Stimulated activated CD8-positive, alpha-beta memory T cell treated with anti-CD3 and anti-CD28 coated beads, Interleukin-12 subunit alpha, Interleukin-12 subunit beta, amount 100 ng/mL, for 1 hour (primary cell): Measurements from ENCODE around the gene AFAP1.
"Not testable (repeated sequence)": the region's sequence is repeated elsewhere in the genome, so short reads cannot be mapped to it uniquely, and the experiment has no call there.

Experiments used
- DNase-seq: peaks from one replicate; pipeline ENCODE4 v3.0.0-alpha.2; 2020; ENCODE audit warnings: low read depth

AFAP1 gene

DNA sequence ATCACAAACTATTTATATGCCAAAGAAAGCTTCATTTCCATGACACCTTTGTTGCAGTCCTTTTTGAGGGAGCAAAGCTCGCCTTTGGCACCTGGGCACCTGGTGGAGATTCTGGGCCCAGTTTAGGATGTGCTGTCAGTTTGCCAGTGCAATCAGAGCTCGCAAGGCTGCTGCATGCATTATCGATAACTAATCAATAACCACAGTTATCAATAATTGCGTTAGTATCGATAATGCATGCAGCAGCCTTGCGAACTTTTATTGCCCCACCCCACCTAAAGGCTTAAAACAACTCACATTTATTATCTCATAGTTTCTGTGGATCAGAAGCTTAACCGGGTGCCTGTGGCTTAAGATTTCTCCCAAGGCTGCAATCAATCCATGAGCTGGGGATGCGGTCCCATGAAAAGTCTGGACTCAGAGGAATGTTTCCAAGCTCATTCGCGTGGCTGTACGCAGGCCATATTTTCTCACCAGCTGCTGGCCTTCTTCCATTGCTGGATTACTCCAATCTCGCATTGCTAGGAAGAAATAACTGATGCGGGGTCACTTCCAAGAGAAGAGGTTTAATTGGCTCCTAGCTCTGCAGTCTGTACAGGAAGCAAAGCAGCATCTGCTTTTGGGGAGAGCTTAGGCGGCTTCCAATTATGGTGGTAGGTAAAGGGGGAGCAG lies 6.2 kb upstream of the AFAP1 start:
- no peak for DNase-seq

- DNase-seq: no peak
These were observed 5.0 kb upstream of the AFAP1 start for GRCh38 chr4:7944599-7945220.

- DNase-seq: not testable (repeated sequence)
These were observed 4.0 kb upstream of the AFAP1 start for GRCh38 chr4:7943688-7944087.

DNA sequence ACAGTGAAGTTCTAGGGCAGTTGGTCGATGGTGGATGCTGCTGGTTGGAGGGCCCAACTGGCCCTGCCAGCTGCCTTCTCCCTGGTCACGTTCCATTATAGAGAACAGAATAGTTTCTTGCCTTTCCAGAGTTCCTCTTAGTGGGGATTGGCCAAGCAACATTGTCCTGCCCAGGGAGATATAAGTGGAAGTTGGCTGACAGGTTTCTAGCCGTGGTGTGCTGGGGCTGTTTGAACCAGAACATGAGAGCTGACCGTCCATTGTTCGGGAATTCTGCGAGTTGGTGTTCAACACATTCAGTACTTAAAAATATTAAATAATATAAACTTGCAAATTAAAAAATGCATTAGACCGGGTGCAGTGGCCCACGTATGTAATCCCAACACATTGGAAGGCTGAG lies 3.5 kb upstream of the AFAP1 start:
- no peak for DNase-seq

GRCh38 chr4:7941965-7942496 lies 2.4 kb upstream of the AFAP1 start:
- no peak for DNase-seq

DNA sequence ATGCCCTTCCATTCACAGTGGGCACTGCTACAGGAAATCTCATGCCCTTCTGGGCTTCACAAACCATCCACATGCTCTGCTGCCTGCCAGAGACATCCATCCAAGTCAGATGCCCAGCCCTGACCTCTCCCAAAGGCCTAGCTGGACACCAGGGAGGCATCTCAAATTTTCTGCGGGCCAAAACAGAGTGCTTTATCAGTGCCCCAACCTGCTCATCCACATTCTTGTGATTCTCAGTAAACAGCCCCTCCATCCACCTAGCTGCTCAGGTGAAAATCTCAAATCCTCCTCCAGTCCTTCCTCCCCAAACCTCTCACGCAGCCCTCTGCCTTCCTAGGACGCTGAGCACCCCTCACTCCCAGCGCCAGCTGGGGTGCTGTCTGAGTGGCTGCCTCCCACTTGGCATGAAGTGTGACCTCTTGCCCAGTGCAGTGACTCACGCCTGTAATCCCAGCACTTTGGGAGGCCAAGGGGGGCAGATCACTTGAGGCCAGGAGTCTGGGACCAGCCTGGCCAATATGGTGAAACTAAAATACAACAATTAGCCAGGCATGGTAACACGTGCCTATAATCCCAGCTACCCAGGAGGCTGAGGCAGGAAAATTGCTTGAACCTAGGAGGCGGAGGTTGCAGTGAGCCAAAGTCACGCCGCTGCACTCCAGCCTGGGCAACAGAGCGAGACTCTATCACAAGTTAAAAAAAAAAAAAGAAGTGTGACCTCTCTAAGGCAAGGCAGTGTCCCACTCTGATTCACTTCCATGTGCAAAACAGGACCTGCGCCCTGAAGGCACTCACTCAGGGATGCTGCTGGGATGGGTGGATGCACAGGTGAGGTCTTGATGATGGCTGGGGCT lies 1.7 kb upstream of the AFAP1 start:
- no peak for DNase-seq

DNA sequence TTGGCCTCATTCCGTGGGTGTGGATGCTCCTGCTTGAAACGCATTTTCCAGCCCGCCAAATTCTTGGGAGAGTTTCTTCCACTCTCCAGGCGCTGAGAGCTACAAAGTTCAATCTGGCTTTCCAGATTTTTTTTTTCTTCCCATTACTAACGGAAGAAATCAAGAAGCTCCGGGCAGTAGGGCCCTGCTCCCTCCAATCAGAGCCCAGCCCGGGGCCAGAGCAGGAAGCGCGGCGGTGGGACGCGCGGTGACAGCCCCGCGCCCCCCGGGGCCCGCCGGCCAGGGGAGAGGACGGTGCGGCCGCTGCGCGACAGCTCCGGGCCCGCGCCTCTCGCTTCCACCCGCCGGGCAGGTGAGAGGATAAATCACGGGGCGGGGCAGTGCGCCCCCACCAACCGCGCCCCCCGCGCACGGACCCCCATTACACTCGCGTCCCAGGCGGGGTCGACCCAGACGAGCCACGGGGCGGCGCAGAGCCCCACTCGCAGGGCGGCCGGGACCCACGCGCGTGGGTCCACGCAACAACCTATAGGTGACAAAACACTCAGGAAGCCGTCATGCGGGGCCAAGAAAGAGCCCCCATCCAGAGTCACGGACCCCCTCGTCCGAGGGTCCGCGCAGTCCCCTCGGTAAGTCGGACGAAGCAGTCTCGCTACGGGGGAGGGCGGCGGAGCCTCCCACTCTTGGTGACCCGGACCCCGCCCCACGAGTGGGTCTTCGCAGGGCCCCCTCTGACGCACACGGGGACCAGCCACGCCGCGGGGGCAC lies 868 bp downstream of the AFAP1 start:
- DNase-seq: no peak

DNA sequence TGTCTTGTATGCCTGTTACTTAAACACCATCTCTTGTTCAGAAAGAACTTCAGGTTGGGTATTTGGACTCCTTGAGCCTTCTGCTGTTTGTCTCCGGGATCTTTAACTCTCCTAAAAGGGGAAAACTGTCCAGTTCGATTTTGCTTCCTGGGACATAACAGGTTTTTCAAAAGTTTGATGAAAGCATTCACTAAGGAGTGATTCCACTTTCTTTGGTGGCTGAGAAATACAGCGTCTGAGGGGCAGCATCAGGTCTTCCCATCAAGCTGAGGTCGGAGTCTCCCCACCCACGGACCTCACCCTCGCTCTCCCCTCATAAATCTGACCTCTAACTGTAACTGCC lies 1.4 kb downstream of the AFAP1 start:
- DNase-seq: no peak

DNA sequence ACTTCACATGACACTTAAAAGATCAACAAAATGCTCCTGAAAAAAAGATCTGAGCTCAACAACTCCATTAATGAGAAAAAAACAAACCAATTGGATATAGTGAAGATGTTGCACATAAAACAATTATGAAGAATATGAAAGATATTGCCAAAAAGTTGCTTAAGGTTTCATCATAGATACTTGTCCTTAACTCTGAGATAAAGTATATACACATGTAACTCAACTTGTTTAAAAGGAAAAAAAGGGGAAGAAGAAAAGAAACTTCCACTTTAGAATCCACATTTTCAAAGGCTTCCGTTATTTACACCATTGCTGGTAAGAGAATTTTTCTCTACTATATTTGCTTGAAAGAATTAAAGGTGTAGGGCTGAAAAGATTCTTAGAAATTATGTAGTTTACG lies 2.7 kb downstream of the AFAP1 start:
- DNase-seq: no peak

GRCh38 chr4:7933651-7934510 lies 5.8 kb downstream of the AFAP1 start:
- no peak for DNase-seq

GRCh38 chr4:7932287-7932686 lies 7.4 kb downstream of the AFAP1 start:
- no peak for DNase-seq

DNA sequence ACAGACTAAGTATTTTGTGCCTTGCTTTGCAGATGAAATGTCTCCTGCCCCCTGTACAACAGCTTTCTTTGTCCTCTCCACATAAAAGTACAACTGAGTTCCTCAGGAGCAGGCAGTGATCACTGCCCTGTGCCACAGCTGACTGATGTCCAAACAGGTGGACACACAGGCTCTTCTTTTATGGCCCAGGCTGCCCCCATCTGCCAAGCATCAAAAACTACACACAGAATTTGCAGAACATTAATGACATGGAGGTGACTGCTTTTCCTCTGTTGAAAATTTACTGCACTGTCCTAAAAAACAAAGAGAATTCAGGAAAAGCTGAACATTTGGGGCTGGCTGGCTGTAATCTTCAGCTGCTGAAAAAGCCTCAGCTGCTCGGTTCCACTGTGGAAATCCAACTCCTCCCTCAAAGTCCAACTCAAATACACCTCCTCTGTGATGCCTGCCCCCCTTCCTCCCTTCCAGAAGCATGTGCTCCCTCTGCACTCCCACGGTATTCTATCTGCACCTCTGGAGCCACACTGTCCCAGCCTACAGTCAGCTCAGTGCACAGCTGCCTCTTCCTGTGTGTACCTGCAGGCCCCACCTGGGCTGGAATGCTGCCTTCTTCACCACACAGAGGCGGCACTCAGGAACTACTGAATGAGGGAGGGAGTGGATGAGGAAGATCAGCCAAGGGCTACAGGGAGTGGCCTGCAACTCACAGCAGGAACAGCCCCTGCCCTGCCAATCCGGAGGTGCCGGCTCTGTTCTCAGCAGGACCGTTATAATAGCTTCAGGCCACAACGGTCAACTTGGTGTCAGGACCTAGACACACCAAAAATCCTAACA lies 10.3 kb downstream of the AFAP1 start:
- DNase-seq: no peak

GRCh38 chr4:7928711-7929110 lies 10.9 kb downstream of the AFAP1 start:
- DNase-seq: no peak

GRCh38 chr4:7926822-7927221 lies 12.8 kb downstream of the AFAP1 start:
- no peak for DNase-seq

DNA sequence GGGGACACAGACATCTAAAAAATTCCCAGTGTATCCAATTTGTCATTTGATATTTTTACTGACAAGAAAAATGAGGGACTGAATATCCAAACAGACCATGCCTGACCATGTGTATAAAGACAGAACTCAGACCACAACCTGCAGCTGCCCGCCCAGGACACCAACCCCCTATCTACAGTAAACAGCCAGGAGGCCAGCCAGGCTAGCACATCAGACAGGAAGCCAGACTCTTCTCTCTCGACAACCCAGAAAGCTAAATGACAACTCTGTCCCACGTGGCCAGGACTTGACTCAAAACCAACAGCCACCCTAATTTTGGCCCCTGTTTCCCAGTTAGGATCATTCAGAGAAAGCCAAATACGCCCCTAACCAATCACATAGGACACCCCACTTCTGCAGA lies 15.1 kb downstream of the AFAP1 start:
- no peak for DNase-seq

GRCh38 chr4:7924163-7924562 lies 15.5 kb downstream of the AFAP1 start:
- DNase-seq: no peak

DNA sequence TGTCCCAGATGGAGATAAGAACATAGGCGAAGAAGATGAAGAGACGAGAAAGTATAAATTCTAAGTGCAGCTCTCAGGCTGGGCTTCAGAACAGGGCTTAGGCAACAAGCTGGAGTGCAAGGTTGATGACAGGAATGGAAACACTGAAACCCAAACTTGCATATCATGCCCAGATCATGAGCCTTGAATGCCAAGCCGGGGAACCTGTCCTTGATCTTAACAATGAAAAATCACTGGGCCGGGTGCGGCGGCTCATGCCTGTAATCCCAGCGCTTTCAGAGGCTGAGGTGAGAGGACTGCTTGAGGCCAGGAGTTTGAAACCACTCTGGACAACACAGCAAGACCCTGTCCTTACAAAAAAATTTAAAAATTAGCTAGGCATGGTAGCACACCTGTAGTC lies 17.2 kb downstream of the AFAP1 start:
- no peak for DNase-seq

- DNase-seq: no peak
These were observed 20.7 kb downstream of the AFAP1 start for GRCh38 chr4:7918981-7919380.

DNA sequence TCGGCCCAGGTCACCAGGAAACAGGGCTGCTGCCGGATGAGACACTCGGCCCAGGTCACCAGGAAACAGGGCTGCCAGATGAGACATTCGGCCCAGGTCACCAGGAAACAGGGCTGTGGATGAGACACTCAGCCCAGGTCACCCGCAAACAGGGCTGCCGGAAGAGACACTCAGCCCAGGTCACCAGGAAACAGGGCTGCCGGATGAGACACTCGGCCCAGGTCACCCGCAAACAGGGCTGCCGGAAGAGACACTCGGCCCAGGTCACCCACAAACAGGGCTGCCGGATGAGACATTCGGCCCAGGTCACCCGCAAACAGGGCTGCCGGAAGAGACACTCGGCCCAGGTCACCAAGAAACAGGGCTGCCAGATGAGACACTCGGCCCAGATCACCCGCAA lies 21.5 kb downstream of the AFAP1 start:
- not testable (repeated sequence) for DNase-seq

GRCh38 chr4:7917669-7918068 lies 22.0 kb downstream of the AFAP1 start:
- DNase-seq: no peak
